ENCODE measurements around the gene ATP5ME.
"Not testable (repeated sequence)": the region's sequence is repeated elsewhere in the genome, so short reads cannot be mapped to it uniquely, and the experiment has no call there.

Gene ATP5ME

DNA sequence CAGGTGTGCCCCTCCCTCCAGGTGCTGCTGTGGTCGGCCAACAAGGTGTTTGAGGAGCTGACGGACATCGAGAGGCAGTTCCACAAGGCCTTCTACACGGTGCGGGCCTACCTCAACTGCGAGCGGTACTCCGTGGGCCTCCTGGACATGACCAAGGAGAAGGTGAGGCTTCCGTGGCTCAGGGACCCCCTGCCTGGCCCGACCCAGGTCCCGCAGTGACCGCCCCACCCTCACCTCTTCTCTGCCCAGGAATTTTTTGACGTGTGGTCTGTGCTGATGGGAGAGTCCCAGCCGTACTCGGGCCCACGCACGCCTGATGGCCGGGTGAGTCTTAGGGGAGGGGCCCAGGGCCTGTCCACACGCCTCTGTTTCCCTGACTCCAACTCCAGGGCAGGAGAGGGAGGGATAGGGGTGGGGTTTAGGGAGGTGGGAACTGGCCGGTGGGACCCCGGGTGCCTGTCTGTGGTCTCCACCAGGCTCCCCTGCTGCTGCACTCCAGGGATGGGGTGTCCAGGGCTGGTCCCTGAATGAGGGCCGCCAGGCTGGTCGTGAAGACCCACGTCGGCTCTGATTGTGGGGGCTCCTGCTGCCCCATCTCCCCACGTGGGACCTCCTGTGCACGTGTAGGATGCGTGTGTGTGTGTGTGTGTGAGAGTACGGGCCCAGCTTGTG lies 20.1 kb downstream of the ATP5ME start:
- DNase-seq: no peak

DNA sequence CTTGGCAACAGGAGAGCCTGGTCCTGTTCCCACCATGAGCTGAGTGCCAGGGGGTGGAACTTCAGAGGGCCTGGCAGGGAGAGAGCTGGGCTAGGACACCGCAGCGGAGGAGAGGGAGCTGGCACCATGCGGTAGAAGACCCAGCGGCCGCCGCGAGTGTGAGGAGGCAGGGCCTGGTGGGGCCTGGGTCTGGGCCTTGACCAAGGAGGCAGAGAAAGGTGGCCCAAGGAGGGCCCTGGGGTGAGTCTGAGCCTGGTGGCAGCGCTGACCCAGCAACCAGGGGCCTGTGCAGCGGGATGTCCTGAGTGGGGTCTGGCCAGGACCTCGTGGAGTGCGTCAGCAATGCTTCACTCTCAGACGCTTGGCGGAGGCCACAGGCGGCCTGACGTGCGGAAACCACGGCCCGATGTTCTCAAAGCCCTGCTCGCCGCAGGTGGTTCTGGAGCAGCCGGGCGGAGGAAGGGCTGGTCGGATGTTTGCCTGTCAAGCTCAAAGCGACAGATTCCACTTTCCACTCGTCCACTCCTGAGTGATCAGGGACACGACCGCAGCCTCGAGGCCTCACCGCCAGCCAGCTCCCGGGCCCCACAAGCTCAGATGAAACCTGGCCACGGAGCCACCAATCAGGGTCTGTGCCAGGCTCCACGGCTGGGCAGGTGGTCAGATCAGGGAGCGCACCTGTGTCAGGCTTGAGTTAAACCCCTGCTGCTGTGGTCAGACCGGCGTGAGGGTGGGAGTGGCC lies 20.8 kb downstream of the ATP5ME start:
- DNase-seq: no peak

DNA sequence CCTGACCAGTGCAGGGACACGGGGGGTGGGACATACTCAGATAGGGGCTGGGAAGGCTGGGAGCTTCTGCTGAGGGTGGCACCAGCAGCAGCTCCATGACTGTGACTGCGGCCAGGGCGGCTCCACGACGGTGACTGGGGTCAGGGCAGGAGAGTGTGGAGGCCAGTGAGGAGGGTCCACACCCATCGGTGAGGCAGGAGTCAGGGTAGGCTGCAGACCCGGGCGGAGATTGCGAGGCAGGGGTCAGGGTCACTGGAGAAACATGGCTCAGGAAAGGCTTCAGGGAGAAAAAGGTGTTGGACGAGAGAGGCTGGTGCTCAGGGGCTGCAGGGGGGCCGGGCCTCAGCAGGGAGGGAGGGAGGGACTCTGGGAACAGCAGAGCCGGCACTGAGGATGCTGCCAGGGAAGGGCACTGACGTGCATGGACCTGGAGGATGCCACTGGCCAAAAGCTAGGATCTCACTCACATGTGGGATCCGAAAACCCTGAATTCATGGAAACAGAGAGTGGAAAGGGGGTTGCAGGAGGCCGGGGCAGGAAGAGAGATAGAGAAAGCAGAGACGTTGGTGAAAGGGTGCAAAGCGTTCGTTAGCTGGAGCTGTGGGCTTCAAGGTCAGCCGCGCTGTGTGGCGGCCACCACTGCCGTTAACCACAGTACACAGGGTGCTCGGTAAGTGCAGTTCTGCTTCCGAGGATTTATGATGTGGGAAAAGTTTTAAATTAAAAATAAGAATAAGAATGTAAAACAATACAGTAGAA lies 22.0 kb downstream of the ATP5ME start:
- no peak for DNase-seq

DNA sequence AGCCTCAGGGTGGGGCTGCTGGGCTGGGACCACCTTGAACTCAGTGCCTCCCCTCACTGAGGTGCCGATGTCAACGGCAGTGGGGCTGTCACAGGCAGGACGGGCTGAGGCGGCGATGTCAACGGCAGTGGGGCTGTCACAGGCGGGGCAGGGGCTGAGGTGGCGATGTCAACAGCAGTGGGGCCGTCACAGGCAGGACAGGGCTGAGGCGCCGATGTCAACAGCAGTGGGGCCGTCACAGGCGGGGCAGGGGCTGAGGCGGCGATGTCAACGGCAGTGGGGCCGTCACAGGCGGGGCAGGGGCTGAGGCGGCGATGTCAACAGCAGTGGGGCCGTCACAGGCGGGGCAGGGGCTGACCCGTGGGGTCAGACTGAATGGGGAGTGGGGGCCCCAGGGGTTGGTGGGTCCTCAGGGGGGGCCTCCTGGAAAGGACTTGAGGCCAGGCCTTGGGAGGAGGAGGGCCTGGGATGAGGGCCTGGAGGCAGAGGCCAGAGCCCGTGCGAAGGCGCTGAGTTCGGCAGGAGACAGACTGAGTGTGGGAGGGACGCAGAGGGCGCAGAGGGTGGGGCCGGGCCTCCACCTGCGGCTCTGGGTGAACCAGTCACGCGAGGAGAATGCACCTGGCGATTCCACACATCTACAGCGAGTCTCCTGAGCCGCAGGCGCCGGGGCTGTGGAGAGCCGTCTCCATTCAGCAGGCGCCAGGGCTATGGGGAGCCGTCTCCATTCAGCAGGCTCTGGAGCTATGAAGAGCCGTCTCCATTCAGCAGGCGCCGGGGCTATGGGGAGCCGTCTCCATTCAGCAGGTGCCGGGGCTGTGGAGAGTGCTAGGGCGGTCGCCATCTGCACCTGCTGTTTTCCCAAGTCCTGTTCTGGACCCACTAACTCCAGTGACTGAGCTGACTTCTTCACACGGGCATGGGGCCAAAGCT lies 22.9 kb downstream of the ATP5ME start:
- no peak for DNase-seq

DNA sequence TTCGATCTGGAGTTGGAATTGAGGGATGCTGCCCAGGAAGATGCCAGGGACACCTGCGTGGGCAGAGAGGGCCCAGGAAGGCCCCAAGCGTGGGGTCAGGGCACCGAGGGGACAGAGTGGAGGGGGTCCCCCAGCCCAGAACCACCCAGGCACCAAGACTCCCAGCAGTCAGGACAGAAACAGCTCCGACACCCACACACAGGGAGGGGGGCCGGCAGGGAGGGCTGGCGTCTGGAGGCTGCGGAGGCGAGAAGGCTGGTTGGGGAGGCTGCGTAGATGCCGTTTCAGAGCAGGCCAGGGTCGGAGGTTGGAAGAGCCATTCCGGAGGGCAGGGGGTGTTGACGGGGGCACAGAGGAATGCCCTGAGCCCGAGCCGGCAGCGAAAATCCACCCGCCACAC lies 23.6 kb downstream of the ATP5ME start:
- no peak for DNase-seq

DNA sequence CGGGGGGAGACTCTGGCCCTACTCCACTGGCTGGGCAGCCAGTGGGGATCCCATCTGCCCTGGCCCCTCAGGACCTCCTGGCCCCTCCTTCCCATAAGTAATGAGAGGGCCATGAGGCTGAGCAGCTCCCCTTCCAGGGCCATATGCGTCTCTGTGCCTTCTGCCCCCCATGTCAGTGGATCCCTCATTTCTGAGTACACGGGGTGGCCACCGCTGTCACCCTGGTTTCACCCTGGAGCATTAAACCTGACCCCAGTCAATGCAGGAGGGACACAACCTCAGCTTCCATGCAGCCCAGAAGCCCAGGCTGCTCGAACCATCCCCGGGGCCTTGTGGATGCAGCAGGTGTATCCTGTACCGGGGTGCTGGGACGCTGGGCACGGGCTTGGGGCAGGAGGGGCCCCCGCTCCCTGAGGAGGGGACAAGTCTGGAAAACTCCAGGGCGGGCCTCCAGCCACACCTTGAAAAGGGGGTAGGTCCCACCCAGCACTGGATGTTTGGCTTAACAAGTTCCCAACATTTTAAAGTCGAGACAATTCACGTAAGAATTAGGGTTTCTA lies 24.2 kb downstream of the ATP5ME start:
- no peak for DNase-seq

DNA sequence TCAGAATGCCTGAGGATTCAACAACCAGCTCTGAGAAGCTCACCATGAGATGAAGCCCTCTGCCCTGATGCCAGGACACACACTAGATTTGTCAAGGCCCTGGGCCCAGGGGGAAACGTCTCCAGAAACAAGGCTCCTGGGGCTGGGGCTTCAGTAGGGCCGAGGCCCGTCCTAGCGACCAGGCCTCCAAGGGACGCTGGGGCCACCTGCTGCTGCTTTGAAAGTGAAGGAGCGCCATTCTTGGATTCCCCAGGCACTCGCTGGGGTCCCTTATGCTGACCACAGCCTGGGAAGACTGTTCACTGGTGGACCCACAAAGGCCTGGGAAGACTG lies 24.8 kb downstream of the ATP5ME start:
- no peak for DNase-seq

DNA sequence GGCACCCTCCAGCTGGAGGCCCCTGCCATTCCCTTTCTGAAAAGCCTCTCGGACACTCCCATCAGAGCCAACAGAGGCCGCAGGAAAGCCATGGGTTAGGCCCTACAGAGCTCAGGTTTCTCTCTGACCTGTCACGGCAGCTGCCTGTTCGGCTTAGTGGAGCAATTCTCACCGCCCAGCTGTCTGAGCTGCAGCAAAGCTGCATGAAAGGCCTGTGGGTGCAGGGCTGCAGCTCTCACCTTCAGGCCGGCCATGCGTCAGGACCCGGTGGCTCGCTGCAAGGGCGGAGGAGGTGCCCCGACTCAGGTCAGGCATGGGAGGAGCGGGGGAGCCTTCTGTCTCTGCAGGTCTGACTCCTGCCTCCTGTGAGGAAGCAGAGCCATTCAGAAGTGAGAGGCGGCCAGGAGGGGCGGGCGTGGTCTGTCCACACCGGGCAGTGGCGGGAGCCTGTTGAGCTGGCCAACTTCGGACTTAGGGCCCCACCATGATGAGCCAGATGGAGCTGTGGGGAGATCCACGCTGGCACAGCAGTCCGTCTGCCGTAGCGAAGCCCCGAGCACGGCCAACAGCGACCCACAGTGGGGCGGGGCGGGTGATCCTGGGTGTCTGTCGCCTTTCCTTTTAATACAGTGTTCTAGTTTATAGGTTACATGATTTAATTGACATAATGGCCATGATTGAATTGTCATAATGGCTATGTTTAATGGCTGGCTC lies 25.3 kb downstream of the ATP5ME start:
- DNase-seq: no peak

DNA sequence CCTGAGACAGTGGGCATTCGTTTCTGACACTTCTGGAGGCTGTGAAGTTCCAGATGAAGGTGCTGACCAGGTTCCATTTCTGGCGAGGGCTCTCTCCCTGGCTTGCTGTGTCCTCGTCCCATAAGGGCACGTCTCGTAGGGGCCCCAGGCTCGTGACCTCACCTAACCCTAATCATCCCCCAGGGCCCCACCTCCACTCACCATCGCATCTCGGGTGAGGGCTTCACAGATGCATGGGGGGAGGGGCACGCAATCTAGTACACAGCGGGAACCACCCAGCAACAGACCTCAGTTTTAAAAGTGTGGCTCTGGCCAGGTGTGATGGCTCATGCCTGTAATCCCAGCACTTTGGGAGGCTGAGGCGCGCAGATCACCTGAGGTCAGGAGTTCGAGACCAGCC lies 26.6 kb downstream of the ATP5ME start:
- DNase-seq: no peak

DNA sequence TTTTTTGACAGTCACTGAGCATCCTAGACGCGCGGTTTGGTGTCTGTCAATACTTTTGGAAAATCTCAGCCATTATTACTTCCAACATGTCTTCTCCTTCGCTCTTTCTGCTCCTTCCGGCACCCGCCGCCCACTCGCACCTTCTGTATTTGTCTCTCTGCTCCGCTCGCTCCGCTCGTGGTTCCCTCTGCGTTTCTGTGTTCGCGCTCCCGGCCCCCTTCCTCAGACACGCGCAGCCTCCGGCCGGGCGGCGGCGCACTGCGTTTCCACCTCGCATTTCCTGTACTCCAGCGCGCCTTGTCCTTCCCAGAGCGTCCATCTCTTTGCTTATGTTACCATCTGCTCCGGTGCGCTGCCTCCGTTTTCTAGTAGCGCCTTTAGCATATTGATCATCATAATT lies 27.6 kb downstream of the ATP5ME start:
- DNase-seq: no peak

DNA sequence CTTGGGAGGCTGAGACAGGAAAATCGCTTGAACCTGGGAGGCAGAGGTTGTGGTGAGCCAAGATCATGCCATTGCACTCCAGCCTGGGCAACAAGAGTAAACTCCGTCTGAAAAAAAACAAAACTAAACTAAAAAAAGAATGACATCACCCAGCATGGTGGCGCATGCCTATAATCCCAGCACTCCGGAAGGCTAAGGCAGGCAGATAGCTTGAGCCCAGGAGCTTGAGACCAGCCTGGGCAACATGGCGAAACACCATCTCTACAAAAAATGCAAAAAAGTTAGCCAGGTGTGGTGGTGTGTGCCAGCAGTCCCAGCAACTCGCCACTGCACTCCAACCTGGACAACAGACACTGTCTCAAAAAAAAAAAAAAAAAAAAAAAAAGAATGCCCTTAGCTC lies 31.7 kb downstream of the ATP5ME start:
- DNase-seq: not testable (repeated sequence)

DNA sequence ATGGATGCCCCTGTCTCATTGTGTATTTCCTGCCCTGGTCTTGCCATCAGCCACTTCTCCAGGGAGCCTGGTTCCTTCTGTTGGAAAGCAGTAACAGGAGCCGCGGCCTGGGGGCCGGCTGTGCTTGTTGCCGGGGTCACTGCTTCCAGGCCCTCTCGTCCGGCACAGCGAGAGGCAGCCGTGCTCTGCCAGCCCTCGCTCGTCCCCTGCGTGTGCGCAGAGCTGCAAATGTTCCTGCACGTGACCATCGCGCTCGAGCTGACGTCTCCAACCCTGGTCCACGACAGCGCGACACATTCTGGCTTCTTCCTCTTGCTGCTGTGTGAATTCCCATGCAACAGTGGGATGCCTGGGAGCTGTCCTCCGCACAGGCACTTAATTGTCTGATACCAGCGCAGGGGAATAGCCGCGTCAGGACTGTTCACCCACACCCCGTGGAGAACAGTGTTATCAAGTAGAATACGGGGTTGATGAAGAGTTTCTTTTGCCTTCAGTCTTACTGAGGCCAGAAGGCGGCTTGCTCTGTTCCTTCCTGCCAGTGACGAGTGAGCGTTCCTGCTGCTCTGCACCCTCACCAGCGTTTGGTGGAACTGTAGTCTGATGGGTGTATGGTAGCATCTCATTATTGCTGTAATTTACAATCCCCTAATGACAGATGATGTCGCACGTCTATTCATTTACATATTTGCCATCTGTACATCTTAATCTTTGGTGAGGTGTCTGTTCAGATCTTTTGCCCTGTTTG lies 36.4 kb downstream of the ATP5ME start:
- DNase-seq: no peak

DNA sequence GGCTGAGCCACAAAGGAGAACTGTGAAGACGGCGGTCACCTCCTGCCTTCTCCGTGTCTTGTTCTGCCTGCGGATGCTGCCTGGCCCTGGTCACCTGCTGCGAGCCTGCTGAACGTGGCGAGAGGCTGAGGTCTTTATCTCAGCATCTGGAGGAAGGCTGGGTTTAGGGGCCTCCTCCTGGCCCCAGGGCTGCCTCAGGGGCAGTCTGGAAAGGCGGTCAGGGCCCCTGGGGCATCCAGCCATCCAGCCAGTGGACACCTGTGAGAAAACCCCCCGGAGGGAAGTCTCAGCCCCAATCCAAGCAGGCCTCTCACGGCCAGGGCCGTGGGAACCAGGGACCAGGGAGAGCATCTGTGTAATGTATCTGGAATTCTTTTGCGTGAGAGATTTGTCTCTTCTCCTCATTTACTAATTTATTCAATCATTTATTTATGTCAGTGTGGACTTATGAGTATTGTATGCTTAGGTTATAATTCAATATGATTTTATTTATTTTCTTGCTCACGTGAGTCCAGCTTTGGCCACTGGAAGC lies 37.4 kb downstream of the ATP5ME start:
- no peak for DNase-seq

DNA sequence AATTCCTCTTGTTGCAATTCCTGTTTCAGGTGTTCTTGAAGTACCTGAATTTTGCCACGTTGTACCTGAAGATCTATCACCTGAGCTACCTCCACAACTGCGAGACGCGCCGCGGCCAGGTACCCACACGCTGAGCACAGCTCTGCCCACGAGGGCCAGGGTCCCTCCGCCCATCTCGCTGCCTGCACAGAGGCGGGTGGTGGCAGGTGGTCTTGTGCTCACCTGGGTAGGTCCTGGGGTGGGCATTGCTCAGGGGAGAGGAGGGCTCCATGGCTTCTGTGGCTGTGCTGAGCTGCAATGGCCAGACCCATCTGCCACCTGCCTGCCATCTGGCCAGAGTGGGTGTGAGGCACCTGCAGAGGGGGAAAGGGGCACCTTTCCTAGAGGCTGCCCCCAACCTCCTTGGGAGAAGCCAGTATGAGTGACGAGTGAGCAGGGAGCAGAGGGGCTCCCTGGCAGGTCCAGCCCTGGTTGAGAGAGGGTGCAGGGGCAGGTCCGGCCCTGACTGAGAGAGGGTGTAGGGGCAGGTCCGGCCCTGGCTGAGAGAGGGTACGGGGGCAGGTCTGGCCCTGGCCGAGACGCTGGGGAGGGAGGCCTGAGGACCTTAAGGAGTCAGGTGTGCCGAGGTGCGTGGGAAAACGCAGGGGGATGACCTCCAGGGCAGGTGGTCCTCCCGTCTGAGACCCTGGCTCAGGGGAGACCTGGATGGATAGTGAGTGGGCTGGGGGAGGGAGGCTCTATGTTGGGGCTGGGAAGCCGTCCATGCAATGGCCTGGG lies 38.0 kb downstream of the ATP5ME start:
- DNase-seq: no peak

DNA sequence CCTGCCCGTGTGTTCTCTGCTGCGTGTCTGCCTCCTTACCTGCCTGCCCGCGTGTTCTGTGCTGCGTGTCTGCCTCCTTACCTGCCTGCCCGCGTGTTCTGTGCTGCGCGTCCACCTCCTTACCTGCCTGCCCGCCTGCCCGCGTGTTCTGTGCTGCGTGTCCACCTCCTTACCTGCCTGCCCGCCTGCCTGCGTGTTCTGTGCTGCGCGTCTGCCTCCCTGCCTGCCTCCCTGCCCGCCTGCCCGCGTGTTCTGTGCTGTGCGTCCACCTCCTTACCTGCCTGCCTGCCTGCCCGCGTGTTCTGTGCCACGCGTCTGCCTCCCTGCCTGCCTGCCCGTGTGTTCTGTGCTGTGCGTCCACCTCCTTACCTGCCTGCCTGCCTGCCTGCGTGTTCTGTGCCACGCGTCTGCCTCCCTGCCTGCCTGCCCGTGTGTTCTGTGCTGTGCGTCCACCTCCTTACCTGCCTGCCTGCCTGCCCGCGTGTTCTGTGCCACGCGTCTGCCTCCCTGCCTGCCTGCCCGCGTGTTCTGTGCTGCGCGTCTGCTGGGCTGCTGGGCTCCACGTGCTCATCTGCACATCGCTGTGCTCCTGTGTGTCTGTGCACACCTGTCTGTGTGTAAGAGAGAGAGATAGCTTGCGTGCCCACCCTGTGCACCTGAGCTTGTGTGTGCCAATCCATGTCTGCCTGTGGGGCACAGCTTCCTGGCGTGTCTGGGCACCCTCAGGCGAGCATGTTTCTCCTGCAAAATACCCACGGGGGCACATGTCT lies 38.8 kb downstream of the ATP5ME start:
- DNase-seq: not testable (repeated sequence)

DNA sequence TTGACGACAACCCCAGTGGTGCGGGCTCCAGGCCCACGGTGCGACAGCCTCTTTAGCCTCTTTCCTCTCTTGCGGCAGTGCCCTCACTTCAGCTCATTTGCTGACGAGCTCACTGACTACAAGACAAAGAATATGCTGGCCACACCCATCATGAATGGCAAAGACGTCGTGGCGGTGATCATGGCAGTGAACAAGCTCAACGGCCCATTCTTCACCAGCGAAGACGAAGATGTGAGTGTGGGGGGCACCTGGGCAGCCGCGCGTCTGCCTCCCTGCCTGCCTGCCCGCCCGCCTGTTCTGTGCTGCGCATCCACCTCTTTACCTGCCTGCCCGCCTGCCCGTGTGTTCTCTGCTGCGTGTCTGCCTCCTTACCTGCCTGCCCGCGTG lies 39.5 kb downstream of the ATP5ME start:
- no peak for DNase-seq

DNA sequence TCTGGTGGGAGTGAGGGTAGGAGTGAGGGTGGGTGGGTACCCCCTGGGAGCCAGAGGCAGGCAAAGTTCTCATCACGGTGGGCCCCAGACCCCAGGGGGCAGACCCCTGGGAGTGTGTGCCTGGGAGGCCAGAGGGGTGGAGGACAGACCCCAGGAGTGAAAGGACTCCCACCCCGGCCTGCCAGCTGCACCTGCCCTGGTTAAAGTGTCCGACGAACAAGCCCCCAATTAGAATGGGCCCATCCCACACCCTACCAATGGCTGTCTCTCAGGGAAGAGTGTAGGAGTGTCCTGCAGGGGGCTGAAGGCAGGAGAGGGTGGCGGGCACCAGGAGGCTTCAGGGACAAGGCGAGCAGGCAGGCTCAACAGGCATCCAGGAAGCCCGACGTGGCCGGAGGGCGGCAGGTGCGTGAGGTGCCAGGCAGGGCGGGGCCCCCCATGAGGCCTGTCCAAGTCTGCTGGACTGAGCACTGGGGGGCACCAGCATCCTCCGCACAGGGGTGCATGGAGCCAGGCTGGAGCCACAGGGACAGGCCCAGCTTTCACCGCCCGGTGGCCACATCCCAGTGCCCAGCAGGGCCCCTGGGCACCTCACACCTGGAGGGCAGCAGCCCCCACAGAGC lies 40.0 kb downstream of the ATP5ME start:
- no peak for DNase-seq

DNA sequence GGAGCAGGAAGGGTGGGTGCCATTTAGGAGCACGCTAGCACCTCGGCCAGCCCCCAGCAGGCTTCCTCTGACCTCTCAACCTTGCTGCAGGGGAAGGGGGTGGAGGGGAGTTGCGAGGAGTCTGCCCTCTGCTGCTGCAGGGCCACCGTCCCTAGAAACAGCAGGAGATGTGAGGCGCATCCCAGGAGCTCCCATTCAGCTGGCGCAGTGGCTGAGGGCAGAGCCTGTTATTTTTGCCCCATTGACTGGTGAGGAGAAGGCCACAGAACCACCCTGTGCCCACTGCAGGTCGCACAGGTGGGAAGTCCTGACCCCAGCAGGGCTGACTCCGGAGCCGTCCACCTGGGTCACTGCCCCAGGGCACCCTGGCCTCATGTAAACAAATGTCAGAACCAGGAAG lies 40.7 kb downstream of the ATP5ME start:
- no peak for DNase-seq

DNA sequence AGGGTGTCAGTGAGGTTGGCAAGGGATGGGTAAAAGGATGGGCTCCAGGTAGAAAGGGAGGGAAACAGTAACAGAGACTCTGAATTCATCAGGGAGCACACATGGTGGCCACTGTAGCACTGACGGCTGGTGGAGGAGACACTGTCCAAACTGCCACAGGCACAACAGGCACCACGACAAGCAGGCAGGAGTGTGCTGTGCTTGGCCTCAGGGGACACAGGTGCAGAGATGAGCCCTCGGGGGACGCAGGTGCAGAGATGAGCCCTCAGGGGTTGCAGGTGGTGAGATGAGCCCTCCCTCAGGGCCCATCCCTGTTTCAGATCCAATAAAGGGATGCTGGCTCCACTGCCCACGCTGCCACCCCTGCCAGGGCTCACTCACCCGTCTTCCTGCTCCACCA lies 41.1 kb downstream of the ATP5ME start:
- DNase-seq: no peak

All from NCI-H2029 treated with DMSO at 0.1 percent for 48 hours (cell line).